HG02588 (cell line): ENCODE results near the gene KNTC1.
"Not testable (repeated sequence)": the region's sequence is repeated elsewhere in the genome, so short reads cannot be mapped to it uniquely, and the experiment has no call there.

ENCODE experiments used
- ATAC-seq: cut with Tn5 transposase; IDR thresholded peaks from one replicate; pipeline ENCODE4 v1.9.1; 2021; ENCODE audit warnings: mild to moderate bottlenecking, moderate library complexity; ENCODE audit not compliant: unreplicated experiment

The KNTC1 gene

GRCh38 chr12:122547330-122547729 lies 20.3 kb downstream of the KNTC1 start:
- ATAC-seq, result no peak

- no peak for ATAC-seq
Measured at GRCh38 chr12:122558745-122559641, 31.9 kb downstream of the KNTC1 start.

DNA sequence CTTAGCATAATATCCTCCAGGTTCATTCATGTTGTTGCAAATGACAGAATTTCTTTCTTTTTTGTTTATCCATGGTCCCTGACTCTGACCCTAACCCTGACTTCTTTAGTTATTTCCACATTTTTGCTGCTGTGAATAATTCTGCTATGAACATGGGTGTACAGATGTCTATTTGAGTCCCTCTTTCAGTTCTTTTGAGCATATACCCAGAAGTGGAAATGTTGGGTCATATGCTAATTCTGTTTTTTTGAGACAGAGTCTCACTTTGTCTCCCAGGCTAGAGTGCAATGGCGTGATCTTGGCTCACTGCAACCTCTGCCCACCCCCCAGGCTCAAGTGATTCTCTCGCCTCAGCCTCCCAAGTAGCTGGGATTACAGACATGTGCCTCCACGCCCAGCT lies 33.1 kb downstream of the KNTC1 start:
- no peak for ATAC-seq

GRCh38 chr12:122563361-122563760 lies 36.3 kb downstream of the KNTC1 start:
- no peak for ATAC-seq

GRCh38 chr12:122566816-122567215 lies 39.8 kb downstream of the KNTC1 start:
- ATAC-seq, result not testable (repeated sequence)

GRCh38 chr12:122569288-122569687 lies 42.2 kb downstream of the KNTC1 start:
- ATAC-seq, result no peak

- ATAC-seq, result not testable (repeated sequence)
Measured at GRCh38 chr12:122570006-122570405, 43.0 kb downstream of the KNTC1 start.

DNA sequence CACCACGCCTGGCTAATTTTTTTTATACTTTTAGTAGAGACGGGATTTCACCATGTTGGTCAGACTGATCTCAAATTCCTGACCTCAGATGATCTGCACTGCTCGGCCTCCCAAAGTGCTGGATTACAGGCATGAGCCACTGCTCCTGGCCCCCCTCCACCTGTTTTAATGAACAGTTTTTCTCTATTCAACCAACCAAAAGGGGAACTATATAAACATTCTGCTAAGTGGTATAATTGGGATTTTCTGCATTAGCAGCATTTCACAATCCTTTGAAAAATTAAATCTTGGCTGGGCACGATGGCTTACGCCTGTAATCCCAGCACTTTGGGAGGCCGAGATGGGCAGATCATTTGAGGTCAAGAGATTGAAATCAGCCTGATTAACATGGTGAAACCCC lies 44.8 kb downstream of the KNTC1 start:
- no peak for ATAC-seq

DNA sequence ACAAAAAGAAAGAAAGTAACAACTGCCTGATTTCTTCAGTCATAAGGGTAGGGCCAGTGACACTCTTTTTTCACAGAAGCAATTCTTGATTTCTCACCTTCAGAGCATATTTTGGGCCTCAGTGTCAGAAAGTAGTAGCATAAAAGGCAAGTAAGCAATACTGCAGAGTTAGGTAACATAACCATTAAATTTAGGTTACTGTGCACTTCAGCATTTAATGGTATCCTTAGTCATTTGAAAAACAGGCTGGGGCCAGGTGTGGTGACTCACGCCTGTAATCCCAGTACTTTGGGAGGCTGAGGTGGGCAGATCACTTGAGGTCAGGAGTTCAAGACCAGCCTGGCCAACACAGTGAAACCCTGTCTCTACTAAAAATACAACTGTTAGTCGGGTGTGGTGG lies 56.2 kb downstream of the KNTC1 start:
- not testable (repeated sequence) for ATAC-seq

DNA sequence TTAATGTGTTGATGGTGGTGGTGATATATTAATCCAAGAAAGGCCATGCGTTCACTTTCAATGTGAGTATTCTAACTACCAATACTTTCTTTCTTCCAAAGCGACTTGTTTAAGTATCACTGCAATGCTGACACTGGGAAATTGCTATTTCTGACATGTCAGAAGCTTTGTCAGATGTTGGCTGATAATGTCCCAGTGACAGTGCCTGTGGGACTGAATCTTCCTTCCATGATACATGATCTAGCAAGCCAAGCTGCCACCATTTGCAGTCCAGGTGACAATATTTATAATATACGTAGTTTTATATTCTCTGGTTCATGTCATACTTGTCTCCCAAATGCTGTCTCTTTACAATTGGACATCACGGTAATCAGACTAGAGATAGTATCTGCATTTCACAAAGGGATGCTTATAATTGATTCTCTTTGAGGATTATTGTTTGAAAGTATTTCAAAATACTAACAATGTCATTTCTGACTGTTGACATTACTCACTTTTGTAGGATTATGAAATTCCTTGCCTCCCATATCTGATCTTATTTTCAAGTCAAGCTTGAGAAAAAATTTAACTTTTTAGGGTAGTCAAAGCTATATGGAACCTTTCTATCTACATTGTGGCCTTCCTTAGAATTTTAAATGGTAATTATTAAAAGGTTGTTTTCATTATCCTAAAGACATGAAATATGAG lies 57.3 kb downstream of the KNTC1 start:
- ATAC-seq, result no peak

- ATAC-seq, result no peak
Measured at GRCh38 chr12:122590990-122591389, 63.9 kb downstream of the KNTC1 start.

GRCh38 chr12:122591966-122592365 lies 64.9 kb downstream of the KNTC1 start:
- ATAC-seq, result not testable (repeated sequence)

DNA sequence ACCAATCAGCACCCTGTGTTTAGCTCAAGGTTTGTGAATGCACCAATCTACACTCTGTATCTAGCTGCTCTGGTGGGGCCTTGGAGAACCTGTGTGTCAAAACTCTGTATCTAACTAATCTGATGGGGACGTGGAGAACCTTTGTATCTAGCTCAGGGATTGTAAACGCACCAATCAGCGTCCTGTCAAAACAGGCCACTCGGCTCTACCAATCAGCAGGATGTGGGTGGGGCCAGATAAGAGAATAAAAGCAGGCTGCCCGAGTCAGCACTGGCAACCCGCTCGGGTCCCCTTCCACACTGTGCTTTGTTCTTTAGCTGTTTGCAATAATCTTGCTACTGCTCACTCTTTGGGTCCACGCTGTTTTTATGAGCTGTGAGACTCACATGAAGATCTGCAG lies 65.5 kb downstream of the KNTC1 start:
- ATAC-seq, result not testable (repeated sequence)

GRCh38 chr12:122593910-122594309 lies 66.9 kb downstream of the KNTC1 start:
- no peak for ATAC-seq

- no peak for ATAC-seq
Measured at GRCh38 chr12:122596838-122597237, 69.8 kb downstream of the KNTC1 start.

DNA sequence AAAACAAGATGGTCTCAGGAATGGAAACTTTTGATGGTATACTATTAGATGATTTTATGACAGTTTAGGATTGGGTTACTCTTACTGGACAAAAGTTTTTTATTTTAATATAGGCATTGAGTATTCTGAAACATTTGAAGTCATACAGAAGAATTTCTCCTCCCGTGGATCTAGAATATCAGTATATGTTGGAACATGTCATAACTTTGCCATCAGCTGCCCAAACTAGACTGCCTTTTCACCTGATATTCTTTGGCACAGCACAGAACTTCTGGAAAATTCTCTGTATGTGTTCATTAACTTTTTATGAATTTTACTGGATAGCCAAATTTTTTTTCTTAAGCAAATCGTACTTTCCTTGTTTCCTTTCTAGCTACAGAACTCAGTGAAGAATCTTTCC lies 75.4 kb downstream of the KNTC1 start:
- no peak for ATAC-seq

DNA sequence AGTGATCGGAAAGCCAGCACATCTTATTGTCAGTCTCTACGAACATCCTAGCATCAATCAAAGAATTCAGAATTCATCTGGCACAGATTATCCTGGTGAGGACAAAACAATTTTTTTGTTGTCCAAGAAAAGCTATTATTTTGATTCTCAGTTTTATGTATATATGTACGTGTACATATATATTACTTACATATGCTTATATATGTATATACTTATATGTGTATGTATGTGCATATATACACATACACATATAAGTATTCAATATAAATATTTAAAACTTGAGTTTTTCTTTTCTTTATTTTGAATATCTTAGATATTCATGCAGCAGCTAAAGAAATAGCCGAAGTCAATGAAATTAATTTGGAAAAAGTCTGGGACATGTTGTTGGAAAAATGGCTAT lies 77.9 kb downstream of the KNTC1 start:
- no peak for ATAC-seq

DNA sequence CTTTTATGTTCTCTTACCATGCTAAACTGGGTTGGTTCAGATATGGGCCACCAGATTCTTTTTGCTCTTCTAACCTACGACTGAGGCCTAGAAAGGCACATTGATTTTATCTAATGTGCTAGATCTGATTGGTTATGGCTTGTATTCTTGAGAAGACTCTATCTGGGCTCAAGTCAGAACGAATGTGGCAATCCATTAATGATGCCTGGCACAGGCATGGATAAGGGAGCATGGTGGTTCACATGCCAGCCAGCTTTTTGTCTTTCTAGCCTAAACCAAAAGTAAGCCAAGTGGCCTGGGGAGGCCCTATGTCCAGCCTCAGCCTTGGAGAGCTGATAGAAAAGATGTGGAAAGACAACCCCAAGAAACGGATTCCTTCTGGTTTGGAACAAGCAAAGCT lies 82.7 kb downstream of the KNTC1 start:
- ATAC-seq, result no peak

DNA sequence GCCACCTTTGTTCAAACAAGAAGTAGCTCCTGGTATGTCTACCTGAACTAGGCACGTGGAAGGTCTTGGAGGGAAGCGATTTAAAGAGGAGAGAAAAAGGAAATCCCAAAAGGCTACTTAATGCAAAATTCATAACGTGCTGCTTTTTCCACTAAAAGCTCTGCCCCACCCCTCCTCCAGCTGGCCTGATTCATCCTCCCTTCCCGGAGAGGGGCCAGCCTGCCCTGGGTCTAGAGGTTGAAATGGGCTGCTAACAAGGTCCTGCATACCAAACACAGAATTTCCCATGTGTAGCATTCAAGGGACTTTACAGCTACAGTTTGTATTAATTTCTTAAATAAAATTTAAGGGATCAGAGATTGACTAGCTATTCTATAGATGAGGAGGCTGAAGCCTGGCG lies 83.2 kb downstream of the KNTC1 start:
- no peak for ATAC-seq

DNA sequence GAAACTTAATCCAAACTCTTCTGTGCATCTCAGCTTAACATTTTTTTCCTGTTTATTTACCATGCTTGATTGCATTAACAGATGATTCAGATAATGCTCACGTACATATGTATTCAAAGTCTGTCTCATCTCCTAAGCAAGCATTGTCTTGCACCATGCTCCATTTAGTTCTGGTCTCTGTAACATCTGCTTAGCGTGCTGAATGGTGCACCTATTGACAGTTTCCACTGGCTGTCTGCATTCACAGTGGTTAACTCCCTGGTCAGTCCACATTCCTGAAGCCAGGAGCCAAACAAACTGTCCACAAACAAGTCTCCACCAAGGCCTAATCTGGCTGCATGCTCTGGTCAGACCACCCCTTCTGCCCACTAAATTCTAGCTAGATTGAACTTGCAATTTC lies 83.9 kb downstream of the KNTC1 start:
- ATAC-seq, result no peak

DNA sequence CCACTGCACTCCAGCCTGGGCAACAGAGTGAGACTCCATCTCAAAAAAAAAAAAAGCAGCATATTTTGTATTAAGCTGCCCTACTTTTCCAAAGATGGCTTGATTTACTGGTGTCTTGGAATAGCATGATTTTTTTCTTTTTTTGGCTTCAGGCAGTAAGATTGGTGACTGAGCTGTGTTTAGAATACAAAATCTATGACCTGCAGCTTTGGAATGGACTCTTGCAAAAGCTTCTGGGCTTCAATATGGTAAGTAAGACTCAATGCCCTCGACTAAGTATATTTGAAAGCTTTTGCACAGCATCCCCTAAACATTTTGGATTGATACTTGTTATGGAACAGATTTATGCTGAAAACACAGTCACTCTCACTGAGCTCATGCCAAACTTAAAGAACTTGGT lies 87.8 kb downstream of the KNTC1 start:
- ATAC-seq, result no peak

- no peak for ATAC-seq
Measured at GRCh38 chr12:122615780-122616179, 88.7 kb downstream of the KNTC1 start.
